HG02981 (cell line): ENCODE measurements around the gene FAM168B.
"Not testable (repeated sequence)": the region's sequence is repeated elsewhere in the genome, so short reads cannot be mapped to it uniquely, and the experiment has no call there.

Experiments
- ATAC-seq: cut with Tn5 transposase; IDR thresholded peaks from one replicate; pipeline ENCODE4 v1.9.1; 2021; ENCODE audit warnings: mild to moderate bottlenecking, moderate library complexity; ENCODE audit not compliant: unreplicated experiment

FAM168B gene

GRCh38 chr2:131093006-131093695 is at the start of gene FAM168B:
FAM168B (minus strand) TSS chr2:131093460; CDS start chr2:131082646, 10,814 bp downstream.
- peak; percentile 79 for ATAC-seq

GRCh38 chr2:131142849-131143248 is 49.6 kb upstream of the FAM168B start:
- no peak for ATAC-seq

GRCh38 chr2:131140581-131140980 is 47.3 kb upstream of the FAM168B start:
- no peak for ATAC-seq

- no peak for ATAC-seq
These were observed 39.5 kb upstream of the FAM168B start for GRCh38 chr2:131132729-131133128.

GRCh38 chr2:131130298-131130596 is 37.0 kb upstream of the FAM168B start:
- no peak for ATAC-seq

GRCh38 chr2:131127981-131128380 is 34.7 kb upstream of the FAM168B start:
- ATAC-seq = no peak

GRCh38 chr2:131127076-131127475 is 33.8 kb upstream of the FAM168B start:
- no peak for ATAC-seq

- no peak for ATAC-seq
These were observed 33.2 kb upstream of the FAM168B start for GRCh38 chr2:131126436-131126835.

GRCh38 chr2:131125195-131125757 is 32.0 kb upstream of the FAM168B start:
- ATAC-seq = no peak

- ATAC-seq = no peak
These were observed 29.9 kb upstream of the FAM168B start for GRCh38 chr2:131123192-131123591.

GRCh38 chr2:131122496-131122895 is 29.2 kb upstream of the FAM168B start:
- ATAC-seq = no peak

- ATAC-seq = no peak
These were observed 28.2 kb upstream of the FAM168B start for GRCh38 chr2:131121464-131121863.

GRCh38 chr2:131120815-131121317 is 27.6 kb upstream of the FAM168B start:
- no peak for ATAC-seq

- no peak for ATAC-seq
These were observed 22.5 kb upstream of the FAM168B start for GRCh38 chr2:131115752-131116151.

GRCh38 chr2:131114950-131115349 is 21.7 kb upstream of the FAM168B start:
- not testable (repeated sequence) for ATAC-seq

GRCh38 chr2:131113566-131114227 is 20.4 kb upstream of the FAM168B start:
- ATAC-seq = no peak

GRCh38 chr2:131112529-131112928 is 19.3 kb upstream of the FAM168B start:
- no peak for ATAC-seq

GRCh38 chr2:131105950-131106801 is 12.9 kb upstream of the FAM168B start:
- ATAC-seq = peak; percentile 33

- ATAC-seq = peak; percentile 76
These were observed 12.1 kb upstream of the FAM168B start, which contains the start of gene PLEKHB2 for GRCh38 chr2:131105156-131105949. PLEKHB2 (plus strand) TSS chr2:131105336; CDS start chr2:131120942, 15,606 bp downstream.

GRCh38 chr2:131104487-131105155 is 11.4 kb upstream of the FAM168B start:
- ATAC-seq = peak; percentile 70
